AG09319 (cell line): Measurements from ENCODE around the gene PLCB1.

ENCODE experiments used
- DNase-seq: peaks from one replicate; pipeline ENCODE4 v3.0.0-alpha.2; 2010; ENCODE audit warnings: low read depth; ENCODE audit errors: extremely low read depth
- TF ChIP-seq, protein P1 (sequence below): IDR thresholded peaks from 2 replicates; pipeline ENCODE4 v1.5.1; 2011; ENCODE audit warnings: low read depth, mild to moderate bottlenecking, inconsistent platforms, low read length, moderate library complexity

The PLCB1 gene

GRCh38 chr20:8262721-8263120 is 130.7 kb downstream of the PLCB1 start:
- TF ChIP-seq, protein P1, sequence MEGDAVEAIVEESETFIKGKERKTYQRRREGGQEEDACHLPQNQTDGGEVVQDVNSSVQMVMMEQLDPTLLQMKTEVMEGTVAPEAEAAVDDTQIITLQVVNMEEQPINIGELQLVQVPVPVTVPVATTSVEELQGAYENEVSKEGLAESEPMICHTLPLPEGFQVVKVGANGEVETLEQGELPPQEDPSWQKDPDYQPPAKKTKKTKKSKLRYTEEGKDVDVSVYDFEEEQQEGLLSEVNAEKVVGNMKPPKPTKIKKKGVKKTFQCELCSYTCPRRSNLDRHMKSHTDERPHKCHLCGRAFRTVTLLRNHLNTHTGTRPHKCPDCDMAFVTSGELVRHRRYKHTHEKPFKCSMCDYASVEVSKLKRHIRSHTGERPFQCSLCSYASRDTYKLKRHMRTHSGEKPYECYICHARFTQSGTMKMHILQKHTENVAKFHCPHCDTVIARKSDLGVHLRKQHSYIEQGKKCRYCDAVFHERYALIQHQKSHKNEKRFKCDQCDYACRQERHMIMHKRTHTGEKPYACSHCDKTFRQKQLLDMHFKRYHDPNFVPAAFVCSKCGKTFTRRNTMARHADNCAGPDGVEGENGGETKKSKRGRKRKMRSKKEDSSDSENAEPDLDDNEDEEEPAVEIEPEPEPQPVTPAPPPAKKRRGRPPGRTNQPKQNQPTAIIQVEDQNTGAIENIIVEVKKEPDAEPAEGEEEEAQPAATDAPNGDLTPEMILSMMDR = no peak
- no peak for DNase-seq

- TF ChIP-seq, protein P1 = no peak
- DNase-seq = no peak
Observed at GRCh38 chr20:8265588-8265987, 133.5 kb downstream of the PLCB1 start.

- TF ChIP-seq, protein P1 = no peak
- DNase-seq = no peak
Observed at GRCh38 chr20:8267009-8267408, 134.9 kb downstream of the PLCB1 start.

DNA sequence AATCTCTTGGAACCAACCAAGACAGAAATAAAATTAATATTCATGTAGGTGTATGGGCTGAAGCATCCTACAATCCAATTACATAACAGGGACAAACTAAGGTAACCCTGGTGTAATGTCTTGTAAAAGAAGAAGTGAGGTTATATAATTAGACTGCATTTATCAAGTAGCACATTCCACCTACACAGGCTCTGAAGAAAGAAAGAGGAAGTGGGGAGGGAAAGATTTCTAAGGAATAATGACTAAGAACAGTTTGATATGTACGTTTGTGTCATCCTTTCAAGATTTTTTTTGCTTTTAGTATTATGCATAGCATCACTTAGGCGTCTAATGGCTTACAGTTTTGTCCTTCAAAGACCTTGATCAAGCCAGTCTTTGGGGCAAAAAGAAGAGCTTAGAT is 139.7 kb downstream of the PLCB1 start:
- TF ChIP-seq, protein P1 = no peak
- DNase-seq = no peak

DNA sequence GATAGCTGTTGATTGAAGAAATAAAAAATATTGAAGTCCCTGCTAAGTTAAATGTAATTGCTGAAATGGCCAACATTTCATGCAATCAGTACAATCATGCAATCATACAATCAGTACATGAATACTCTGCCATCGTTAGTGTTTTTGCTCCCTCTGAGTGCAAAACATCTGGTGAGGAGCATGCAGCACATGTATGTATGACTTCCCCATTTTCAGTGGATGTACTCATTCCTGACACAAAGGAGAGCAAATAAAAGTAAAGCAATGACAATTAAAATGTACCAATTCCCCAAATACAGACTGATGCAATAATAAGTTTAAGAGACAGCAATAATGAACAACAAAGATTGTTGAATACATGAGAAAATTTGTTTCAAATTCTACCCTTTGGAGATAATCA is 140.7 kb downstream of the PLCB1 start:
- TF ChIP-seq, protein P1 = no peak
- DNase-seq = no peak

DNA sequence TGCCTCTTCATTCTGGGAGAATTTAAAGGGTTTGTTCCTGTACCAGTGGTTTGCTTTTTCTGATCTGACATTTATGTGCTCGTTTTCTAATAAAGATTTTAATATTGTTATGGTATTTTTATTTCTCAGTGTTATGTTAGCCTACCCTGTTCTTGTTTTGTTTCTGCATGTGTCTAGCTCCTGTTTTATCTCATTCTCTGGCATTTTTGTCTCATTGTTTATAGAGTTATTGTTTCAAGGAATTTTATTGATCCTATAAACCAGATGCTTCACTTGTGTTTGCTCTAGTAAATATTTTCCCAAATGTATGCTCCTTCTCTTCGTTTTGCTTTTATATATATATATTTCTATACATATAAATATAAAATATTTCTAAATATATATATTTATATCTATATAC is 152.8 kb downstream of the PLCB1 start:
- TF ChIP-seq, protein P1 = no peak
- DNase-seq = no peak

DNA sequence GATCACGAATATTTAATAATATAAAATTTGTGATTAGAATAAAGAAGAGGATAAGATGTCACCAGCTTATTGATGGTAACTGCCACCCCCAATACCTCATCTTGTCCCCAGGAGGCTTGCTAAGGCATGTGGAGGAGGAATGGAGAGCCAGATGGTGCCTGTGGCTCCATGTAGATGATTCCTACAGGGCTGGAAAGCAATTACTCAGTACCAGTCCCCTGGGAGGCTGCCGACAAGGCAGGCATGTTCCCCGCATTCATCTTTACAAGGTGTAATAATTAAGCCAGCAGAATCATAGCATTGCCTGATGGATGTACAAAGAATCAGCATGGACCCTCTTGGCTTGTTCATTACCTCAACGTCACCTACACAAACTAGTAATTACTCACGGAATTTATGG is 155.3 kb downstream of the PLCB1 start:
- no peak for DNase-seq
- TF ChIP-seq, protein P1 = no peak

DNA sequence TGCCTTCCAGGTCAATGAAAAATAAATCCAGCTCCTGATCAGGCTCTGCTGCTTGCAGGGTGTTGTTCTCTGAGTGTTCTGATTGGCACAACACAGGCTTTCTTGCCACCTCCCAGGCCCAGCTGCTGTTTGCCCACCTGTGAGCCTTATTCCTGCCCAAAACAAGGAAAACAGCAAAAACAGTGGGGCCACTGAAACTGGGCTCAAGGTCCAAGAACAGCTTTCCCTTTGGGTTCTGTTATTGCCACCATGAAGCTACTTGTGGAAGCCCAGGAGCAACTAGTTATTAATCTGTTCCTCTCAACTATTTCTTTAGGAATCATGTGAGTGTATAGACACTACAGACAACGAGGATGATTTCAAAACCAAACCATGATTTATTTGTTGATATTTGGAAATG is 159.1 kb downstream of the PLCB1 start:
- DNase-seq = no peak
- TF ChIP-seq, protein P1 = no peak
